Measurements from ENCODE around the gene ANKS1B.
A peak's percentile ranks its signal among the peaks of the same experiment; 100 is the strongest.
"Not testable (repeated sequence)": the region's sequence is repeated elsewhere in the genome, so short reads cannot be mapped to it uniquely, and the experiment has no call there.

ANKS1B gene

GRCh38 chr12:98780261-98780660, 1204.5 kb downstream of the ANKS1B start:
- DNase-seq, result no peak

- DNase-seq, result no peak
Observed at GRCh38 chr12:98772818-98773217, 1211.9 kb downstream of the ANKS1B start.

- DNase-seq, result no peak
Observed at GRCh38 chr12:98771811-98772752, 1212.7 kb downstream of the ANKS1B start.

GRCh38 chr12:98770230-98770629, 1214.5 kb downstream of the ANKS1B start:
- no peak for DNase-seq

GRCh38 chr12:98769068-98769467, 1215.7 kb downstream of the ANKS1B start:
- no peak for DNase-seq

- DNase-seq, result no peak
Observed at GRCh38 chr12:98767248-98767647, 1217.5 kb downstream of the ANKS1B start.

- no peak for DNase-seq
Observed at GRCh38 chr12:98763656-98764055, 1221.1 kb downstream of the ANKS1B start.

- DNase-seq, result no peak
Observed at GRCh38 chr12:98758331-98758730, 1226.4 kb downstream of the ANKS1B start.

- no peak for DNase-seq
Observed at GRCh38 chr12:98757455-98757854, 1227.3 kb downstream of the ANKS1B start.

- DNase-seq, result not testable (repeated sequence)
Observed at GRCh38 chr12:98755855-98756254, 1228.9 kb downstream of the ANKS1B start.

GRCh38 chr12:98754095-98754494, 1230.6 kb downstream of the ANKS1B start:
- no peak for DNase-seq

- DNase-seq, result no peak
Observed at GRCh38 chr12:98752726-98753125, 1232.0 kb downstream of the ANKS1B start.

GRCh38 chr12:98751580-98752115, 1233.1 kb downstream of the ANKS1B start:
- no peak for DNase-seq

GRCh38 chr12:98750511-98750910, 1234.2 kb downstream of the ANKS1B start:
- DNase-seq, result no peak

- no peak for DNase-seq
Observed at GRCh38 chr12:98748463-98748862, 1236.3 kb downstream of the ANKS1B start.

GRCh38 chr12:98745578-98746391, 1239.0 kb downstream of the ANKS1B start:
- peak; percentile 28 for DNase-seq

GRCh38 chr12:98744680-98745079, 1240.1 kb downstream of the ANKS1B start:
- peak; percentile 48 for DNase-seq

- peak; percentile 34 for DNase-seq
Observed at GRCh38 chr12:98743362-98743953, 1241.3 kb downstream of the ANKS1B start.

GRCh38 chr12:98741556-98742265, 1243.0 kb downstream of the ANKS1B start:
- no peak for DNase-seq

GRCh38 chr12:98741196-98741555, 1243.6 kb downstream of the ANKS1B start:
- no peak for DNase-seq

- no peak for DNase-seq
Observed at GRCh38 chr12:98740751-98741150, 1244.0 kb downstream of the ANKS1B start.

GRCh38 chr12:98738539-98738938, 1246.2 kb downstream of the ANKS1B start:
- no peak for DNase-seq
